ENCODE data around the gene ST8SIA6.

DNA sequence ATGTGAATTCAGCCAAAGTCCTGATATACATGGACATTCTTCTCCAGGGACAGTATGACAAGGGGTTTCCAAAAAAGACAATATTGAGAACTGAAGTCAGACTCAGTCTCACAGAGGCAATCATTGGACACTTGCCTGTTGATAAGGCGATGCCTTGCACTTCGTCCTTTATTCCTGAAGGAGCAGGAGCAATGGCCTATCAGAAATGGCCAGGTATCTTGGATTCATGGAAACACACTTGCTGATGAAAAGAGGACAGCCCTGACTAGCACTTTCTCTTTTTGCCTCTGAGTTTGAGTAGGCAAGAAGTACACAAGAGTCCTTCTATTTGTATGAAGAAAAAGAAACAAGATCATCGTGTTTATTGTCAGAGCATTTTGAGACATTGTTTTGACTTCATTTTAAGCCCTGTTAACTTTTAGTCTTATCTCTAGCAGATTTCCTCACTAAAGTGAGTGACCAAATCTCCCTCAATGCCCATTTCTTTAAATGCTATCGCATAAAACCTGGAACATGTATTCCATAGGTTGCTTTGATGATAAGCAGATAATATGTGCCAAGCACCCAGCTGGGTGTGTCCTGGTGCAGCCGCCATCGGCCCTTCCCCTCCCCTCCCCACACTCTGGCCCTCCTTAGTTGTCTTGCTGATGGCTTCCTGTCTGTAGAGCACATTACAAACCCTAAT lies 26.6 kb downstream of the ST8SIA6 start:
- TF ChIP-seq NFE2L2 (conservative IDR thresholded peaks at IDR 0.05; ENCODE audit: low read length) (no peak), CEBPB (IDR thresholded peaks at IDR 0.05) (no peak), CHD2 (IDR thresholded peaks at IDR 0.05; ENCODE audit: low read length, partially characterized antibody) (no peak), HDAC2 (IDR thresholded peaks at IDR 0.05) (no peak), RAD21 (conservative IDR thresholded peaks at IDR 0.05 in 1 of 2, IDR thresholded peaks at IDR 0.05 in 1 of 2) (no peak), KDM1A (IDR thresholded peaks at IDR 0.05; ENCODE audit: low read depth) (no peak), HOXA7 (CRISPR knock-in tag; IDR thresholded peaks at IDR 0.05) (no peak), JUNB (IDR thresholded peaks at IDR 0.05) (no peak)
- TF ChIP-seq, protein P1, sequence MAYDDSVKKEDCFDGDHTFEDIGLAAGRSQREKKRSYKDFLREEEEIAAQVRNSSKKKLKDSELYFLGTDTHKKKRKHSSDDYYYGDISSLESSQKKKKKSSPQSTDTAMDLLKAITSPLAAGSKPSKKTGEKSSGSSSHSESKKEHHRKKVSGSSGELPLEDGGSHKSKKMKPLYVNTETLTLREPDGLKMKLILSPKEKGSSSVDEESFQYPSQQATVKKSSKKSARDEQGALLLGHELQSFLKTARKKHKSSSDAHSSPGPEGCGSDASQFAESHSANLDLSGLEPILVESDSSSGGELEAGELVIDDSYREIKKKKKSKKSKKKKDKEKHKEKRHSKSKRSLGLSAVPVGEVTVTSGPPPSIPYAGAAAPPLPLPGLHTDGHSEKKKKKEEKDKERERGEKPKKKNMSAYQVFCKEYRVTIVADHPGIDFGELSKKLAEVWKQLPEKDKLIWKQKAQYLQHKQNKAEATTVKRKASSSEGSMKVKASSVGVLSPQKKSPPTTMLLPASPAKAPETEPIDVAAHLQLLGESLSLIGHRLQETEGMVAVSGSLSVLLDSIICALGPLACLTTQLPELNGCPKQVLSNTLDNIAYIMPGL (CRISPR knock-in tag; IDR thresholded peaks at IDR 0.05; ENCODE audit: borderline replicate concordance) = no peak
- TF ChIP-seq, protein P2, sequence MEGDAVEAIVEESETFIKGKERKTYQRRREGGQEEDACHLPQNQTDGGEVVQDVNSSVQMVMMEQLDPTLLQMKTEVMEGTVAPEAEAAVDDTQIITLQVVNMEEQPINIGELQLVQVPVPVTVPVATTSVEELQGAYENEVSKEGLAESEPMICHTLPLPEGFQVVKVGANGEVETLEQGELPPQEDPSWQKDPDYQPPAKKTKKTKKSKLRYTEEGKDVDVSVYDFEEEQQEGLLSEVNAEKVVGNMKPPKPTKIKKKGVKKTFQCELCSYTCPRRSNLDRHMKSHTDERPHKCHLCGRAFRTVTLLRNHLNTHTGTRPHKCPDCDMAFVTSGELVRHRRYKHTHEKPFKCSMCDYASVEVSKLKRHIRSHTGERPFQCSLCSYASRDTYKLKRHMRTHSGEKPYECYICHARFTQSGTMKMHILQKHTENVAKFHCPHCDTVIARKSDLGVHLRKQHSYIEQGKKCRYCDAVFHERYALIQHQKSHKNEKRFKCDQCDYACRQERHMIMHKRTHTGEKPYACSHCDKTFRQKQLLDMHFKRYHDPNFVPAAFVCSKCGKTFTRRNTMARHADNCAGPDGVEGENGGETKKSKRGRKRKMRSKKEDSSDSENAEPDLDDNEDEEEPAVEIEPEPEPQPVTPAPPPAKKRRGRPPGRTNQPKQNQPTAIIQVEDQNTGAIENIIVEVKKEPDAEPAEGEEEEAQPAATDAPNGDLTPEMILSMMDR (IDR thresholded peaks at IDR 0.05) = no peak
